CD4-positive, alpha-beta T cell (primary cell): ENCODE data around the gene GDF9. TPM values are rescaled to one million over a fixed set of nuclear protein-coding genes. Genes with fewer than 3 reads are reported as not detected.
"Not testable (repeated sequence)": the region's sequence is repeated elsewhere in the genome, so short reads cannot be mapped to it uniquely, and the experiment has no call there.

Source experiments
- ATAC-seq: fragments of 200-7000 bp; cut with Tn5 transposase; one replicate; pipeline ENCODE4 v1.10.0; 2022; ENCODE audit warnings: mild to moderate bottlenecking; ENCODE audit not compliant: poor library complexity
- CTCF ChIA-PET: fragments of 350-600 bp; sonication (Branson Sonifier 250); formaldehyde crosslinking; loops from one replicate; lab custom pipeline; 2021; ENCODE audit warnings: antibody characterized with exemption, inconsistent platforms; lab: Charles Lee
- POLR2A ChIA-PET: fragments of 350-600 bp; sonication (Branson Sonifier 250); formaldehyde crosslinking; loops from one replicate; lab custom pipeline; 2021; ENCODE audit warnings: antibody characterized with exemption, inconsistent platforms; lab: Charles Lee
- DNase-seq, 14 experiments: peaks; one replicate each; pipeline ENCODE4 v3.0.0-alpha.2; 2013 to 2020; ENCODE audit warnings: mixed read lengths in 2 of 14
- H3K27ac ChIP-seq, 2 donors: one replicate each; pipeline versions ENCODE4 v1.5.1 to v1.7.0; 2013; ENCODE audit warnings: low read length in 2 of 2, low read depth in 1 of 2, mild to moderate bottlenecking in 1 of 2
- H3K27me3 ChIP-seq, 2 experiments: 1 replicate in 1 of 2; 2 replicates in 1 of 2; pipeline versions ENCODE4 v1.6.1 to v1.7.0; 2013; ENCODE audit warnings: low read length in 2 of 2, control low read depth in 1 of 2, mild to moderate bottlenecking in 1 of 2, moderate library complexity in 1 of 2; ENCODE audit not compliant: insufficient read depth in 2 of 2, control insufficient read depth in 1 of 2
- H3K36me3 ChIP-seq: one replicate; pipeline ENCODE4 v1.6.1; 2013; ENCODE audit warnings: low read length, control low read depth; ENCODE audit not compliant: insufficient read depth
- H3K4me1 ChIP-seq: one replicate; pipeline ENCODE4 v1.6.1; 2013; ENCODE audit warnings: low read length, control low read depth; ENCODE audit not compliant: insufficient read depth
- H3K4me3 ChIP-seq: one replicate; pipeline ENCODE4 v1.5.1; 2013; ENCODE audit warnings: mild to moderate bottlenecking, low read length, moderate library complexity
- H3K9me3 ChIP-seq, 2 experiments: 1 replicate in 1 of 2; 2 replicates in 1 of 2; pipeline versions ENCODE4 v1.6.1 to v1.7.0; 2013; ENCODE audit warnings: low read length in 2 of 2, mild to moderate bottlenecking in 2 of 2, control low read depth in 1 of 2, moderate library complexity in 1 of 2; ENCODE audit not compliant: control insufficient read depth in 1 of 2, insufficient read depth in 1 of 2
- H3K27ac Mint-ChIP-seq: one replicate; pipeline ENCODE4 v1.8.0; 2020; ENCODE audit warnings: mixed read lengths
- H3K27me3 Mint-ChIP-seq: one replicate; pipeline ENCODE4 v1.8.0; 2021; ENCODE audit warnings: mixed read lengths
- H3K36me3 Mint-ChIP-seq: one replicate; pipeline ENCODE4 v1.8.0; 2021; ENCODE audit warnings: low read depth, mixed read lengths
- H3K4me1 Mint-ChIP-seq: one replicate; pipeline ENCODE4 v1.8.0; 2021; ENCODE audit warnings: low read depth, mixed read lengths
- H3K4me3 Mint-ChIP-seq: one replicate; pipeline ENCODE4 v1.8.0; 2020; ENCODE audit warnings: mild to moderate bottlenecking, mixed read lengths
- H3K9me3 Mint-ChIP-seq: one replicate; pipeline ENCODE4 v1.8.0; 2020; ENCODE audit warnings: mixed read lengths
- intact Hi-C, 2 experiments: fragments of 100-400 bp; cut with DNase I in 1 of 2; cut with micrococcal nuclease in 1 of 2; formaldehyde crosslinking; loops; one replicate each; pipeline versions ENCODE4 v1.15.1 to v1.9.0; 2023 to 2025; cut with DNase I, micrococcal nuclease
- total RNA-seq, 174 experiments: library from RNA in 2 of 174; stranded (reverse) in 2 of 174; gene quantifications; one replicate each; pipeline ENCODE4 v1.2.3 and lab custom pipeline; 2021 to 2026
- TF ChIP-seq, protein P1 (sequence below): fragments of 200-600 bp; IDR thresholded peaks from one replicate; pipeline ENCODE4 v1.8.0; 2022; ENCODE audit warnings: antibody characterized with exemption, mild to moderate bottlenecking

The GDF9 gene
- total RNA-seq, 2 experiments from 2014 or later, result 0.91 to 1.6 TPM

DNA sequence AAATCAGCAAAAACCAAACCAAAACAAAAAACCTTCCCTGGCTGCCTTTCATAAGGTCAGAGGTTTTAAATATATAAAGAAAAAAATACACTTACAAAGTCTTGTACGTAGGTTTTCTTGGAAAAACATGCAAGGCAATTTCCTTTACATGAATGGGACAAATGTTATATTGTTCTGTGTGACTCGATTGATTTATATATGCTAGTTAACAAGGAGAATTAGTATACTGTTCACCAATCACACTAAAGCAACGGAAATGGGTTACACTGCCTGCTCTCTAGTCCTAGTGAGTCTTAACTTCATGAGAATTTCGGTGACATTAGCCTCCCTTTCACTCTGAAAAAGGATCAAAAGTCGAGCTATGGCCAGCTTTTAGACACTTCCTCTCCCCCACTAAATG lies 5.5 kb downstream of the GDF9 start:
- Mint-ChIP-seq H3K4me1 (peaks cover 6% of the 10 kb centered on the region), H3K27ac (no peak overlapping the region), H3K9me3 (no peaks in the 10 kb centered on the region), H3K27me3 (peaks cover 5% of the 10 kb centered on the region), H3K36me3 (no peaks in the 10 kb centered on the region), H3K4me3 (no peak overlapping the region)
- no peak overlapping the region for H3K4me3 ChIP-seq
- POLR2A ChIA-PET, result interaction anchor here (0.5 to 0.7 kb wide), 2 partner anchors 22 to 113 kb away, joined by 3 read pairs; partner anchors contain the start of gene CCNI2
- H3K9me3 ChIP-seq, result no peaks in the 10 kb centered on the region
- ATAC-seq, result no peak
- H3K4me1 ChIP-seq, result peaks cover 5% of the 10 kb centered on the region
- intact Hi-C loops, result loop anchor here in 1 of 2 experiments (1.0 to 10.0 kb wide), 2 partner anchors 26 to 1104 kb away; partner anchors contain the start of gene C5orf15
- TF ChIP-seq, protein P1, sequence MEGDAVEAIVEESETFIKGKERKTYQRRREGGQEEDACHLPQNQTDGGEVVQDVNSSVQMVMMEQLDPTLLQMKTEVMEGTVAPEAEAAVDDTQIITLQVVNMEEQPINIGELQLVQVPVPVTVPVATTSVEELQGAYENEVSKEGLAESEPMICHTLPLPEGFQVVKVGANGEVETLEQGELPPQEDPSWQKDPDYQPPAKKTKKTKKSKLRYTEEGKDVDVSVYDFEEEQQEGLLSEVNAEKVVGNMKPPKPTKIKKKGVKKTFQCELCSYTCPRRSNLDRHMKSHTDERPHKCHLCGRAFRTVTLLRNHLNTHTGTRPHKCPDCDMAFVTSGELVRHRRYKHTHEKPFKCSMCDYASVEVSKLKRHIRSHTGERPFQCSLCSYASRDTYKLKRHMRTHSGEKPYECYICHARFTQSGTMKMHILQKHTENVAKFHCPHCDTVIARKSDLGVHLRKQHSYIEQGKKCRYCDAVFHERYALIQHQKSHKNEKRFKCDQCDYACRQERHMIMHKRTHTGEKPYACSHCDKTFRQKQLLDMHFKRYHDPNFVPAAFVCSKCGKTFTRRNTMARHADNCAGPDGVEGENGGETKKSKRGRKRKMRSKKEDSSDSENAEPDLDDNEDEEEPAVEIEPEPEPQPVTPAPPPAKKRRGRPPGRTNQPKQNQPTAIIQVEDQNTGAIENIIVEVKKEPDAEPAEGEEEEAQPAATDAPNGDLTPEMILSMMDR, result no peak
- CTCF ChIA-PET, result no interaction called here
- no peaks in the 10 kb centered on the region for H3K27me3 ChIP-seq
- no peak for DNase-seq
- no peaks in the 10 kb centered on the region for H3K36me3 ChIP-seq
- H3K27ac ChIP-seq, result no peak overlapping the region

DNA sequence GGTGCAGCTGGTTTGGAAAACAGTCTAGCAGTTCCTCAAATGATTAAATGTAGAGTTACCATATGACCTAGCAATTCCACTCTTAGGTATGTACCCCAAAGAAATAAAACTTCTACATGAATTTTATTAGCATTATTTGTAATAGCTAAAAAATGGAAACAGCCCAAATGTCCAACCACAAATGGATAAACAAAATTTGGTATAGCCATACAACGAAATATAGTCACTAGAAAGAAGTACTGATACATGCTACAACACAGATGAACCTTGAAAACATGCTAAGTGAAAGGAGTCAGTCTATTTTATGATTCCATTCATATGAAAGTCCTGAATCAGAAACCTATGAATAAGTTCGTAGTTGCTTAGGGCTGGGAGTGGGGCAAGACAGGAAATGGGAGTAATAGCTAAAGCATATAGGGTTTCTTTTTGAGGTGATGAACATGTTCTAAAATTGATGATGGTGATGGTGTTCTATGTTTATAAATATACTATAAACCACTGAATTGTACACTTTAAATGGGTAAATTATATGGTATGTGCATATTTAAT lies 6.3 kb downstream of the GDF9 start:
- Mint-ChIP-seq H3K4me3 (no peak overlapping the region), H3K9me3 (no peaks in the 10 kb centered on the region), H3K4me1 (no peaks in the 10 kb centered on the region), H3K36me3 (no peaks in the 10 kb centered on the region), H3K27ac (no peak overlapping the region), H3K27me3 (peaks cover 5% of the 10 kb centered on the region)
- TF ChIP-seq, protein P1, result no peak
- no peaks in the 10 kb centered on the region for H3K36me3 ChIP-seq
- H3K27ac ChIP-seq, result no peak overlapping the region
- H3K4me3 ChIP-seq, result no peak overlapping the region
- intact Hi-C loops, result loop anchor here in 1 of 2 experiments (10.0 kb wide), 1 partner anchor 1105 kb away; the partner anchor contains the start of gene C5orf15
- H3K27me3 ChIP-seq, result no peaks in the 10 kb centered on the region
- CTCF ChIA-PET, result no interaction called here
- H3K4me1 ChIP-seq, result no peaks in the 10 kb centered on the region
- DNase-seq, result no peak
- H3K9me3 ChIP-seq, result no peaks in the 10 kb centered on the region
- POLR2A ChIA-PET, result interaction anchor here (0.5 to 0.9 kb wide), 3 partner anchors 103 to 1878 kb away, joined by 3 read pairs; partner anchors contain the start of genes AFF4, CAMLG and CCNI2
- ATAC-seq, result no peak

DNA sequence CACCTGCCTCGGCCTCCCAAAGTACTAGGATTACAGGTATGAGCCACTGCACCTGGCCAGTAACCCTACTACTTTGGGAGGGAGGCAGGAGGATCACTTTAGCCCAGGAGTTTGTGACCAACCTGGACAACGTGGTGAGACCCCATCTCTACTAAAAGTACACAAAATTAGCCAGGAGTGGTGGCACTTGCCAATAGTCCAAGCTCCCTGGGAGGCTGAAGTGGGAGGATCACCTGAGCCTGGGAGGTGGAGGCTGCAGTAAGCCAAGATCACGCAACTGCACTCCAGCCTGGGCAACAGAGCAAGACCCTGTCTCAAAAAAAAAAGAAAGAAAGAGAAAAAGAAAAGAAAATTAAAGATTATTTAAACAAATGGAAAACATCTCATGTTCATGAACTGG lies 10.3 kb downstream of the GDF9 start:
- Histone ChIP-seq H3K4me3 (no peak overlapping the region), H3K9me3 (no peaks in the 10 kb centered on the region), H3K4me1 (no peaks in the 10 kb centered on the region), H3K36me3 (no peaks in the 10 kb centered on the region), H3K27ac (no peak overlapping the region), H3K27me3 (no peaks in the 10 kb centered on the region)
- intact Hi-C loops, result no loop called here
- ChIA-PET POLR2A (interaction anchor here (0.7 to 1.5 kb wide), 2 partner anchors 10 to 23 kb away, joined by 3 to 4 read pairs; partner anchors contain the start of genes GDF9 and UQCRQ), CTCF (no interaction called here)
- Mint-ChIP-seq H3K36me3 (no peaks in the 10 kb centered on the region), H3K9me3 (no peaks in the 10 kb centered on the region), H3K4me1 (no peaks in the 10 kb centered on the region), H3K27ac (no peak overlapping the region), H3K4me3 (no peak overlapping the region), H3K27me3 (peaks cover 9% of the 10 kb centered on the region)
- DNase-seq (no peak), ATAC-seq (no peak)
- TF ChIP-seq, protein P1, result no peak

DNA sequence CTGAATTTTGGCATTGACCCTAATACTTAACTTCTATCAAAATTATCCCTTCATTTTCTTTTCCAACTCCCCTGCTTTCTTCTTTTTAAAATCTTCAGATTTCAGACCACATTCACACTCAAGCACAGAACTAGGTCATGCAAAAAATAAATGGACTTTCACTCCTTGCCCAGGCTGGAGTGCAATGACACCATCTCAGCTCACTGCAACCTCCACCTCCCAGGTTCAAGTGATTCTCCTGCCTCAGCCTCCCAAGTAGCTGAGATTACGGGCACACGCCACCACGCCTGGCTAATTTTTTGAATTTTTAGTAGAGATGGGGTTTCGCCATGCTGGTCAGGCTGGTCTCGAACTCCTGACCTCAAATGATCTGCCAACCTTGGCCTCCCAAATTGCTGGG lies 11.3 kb downstream of the GDF9 start:
- H3K27ac ChIP-seq, H3K27me3 ChIP-seq, H3K4me1 Mint-ChIP-seq, H3K4me3 Mint-ChIP-seq, H3K27me3 Mint-ChIP-seq, POLR2A ChIA-PET, H3K4me1 ChIP-seq, H3K9me3 Mint-ChIP-seq, ATAC-seq, H3K36me3 Mint-ChIP-seq, CTCF ChIA-PET, H3K27ac Mint-ChIP-seq, H3K36me3 ChIP-seq, H3K9me3 ChIP-seq, intact Hi-C loops, DNase-seq, H3K4me3 ChIP-seq: not testable (repeated sequence)
